GM10847 (cell line): ENCODE results near the gene SLC38A4.

ENCODE experiments used
- POLR2A ChIP-seq: IDR thresholded peaks from 2 replicates; pipeline ENCODE4 v1.6.1; 2011; ENCODE audit not compliant: insufficient read length; ENCODE audit errors: extremely low read depth

Gene SLC38A4

DNA sequence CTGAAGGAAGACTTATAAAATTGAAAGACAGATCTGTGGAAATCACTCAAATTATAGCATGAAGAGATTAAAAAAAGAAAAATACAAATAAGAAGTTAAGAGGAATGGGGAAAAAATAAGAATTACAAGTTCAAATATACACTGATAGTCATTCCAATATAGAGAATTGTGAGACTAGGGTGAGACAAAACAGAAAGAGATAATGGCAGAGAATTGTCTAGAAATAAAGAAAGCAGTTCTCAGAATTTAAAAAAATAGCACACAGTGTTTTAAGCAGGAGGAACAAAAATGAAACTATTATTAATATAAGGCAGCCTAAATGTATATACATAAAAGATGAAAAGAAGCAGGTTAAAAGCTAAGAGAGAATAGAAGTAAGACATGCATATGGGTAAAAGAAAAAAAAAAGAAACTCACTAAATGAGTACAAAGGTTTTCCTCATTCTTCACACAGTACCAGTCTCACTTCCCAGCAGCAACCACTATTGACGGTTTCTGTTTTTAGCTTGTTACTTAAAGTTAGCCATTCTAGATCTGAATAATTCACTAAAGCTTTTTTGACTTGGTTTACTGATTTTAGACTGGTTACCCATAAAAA is 31.1 kb downstream of the SLC38A4 start:
- no peak for TF ChIP-seq POLR2A

GRCh38 chr12:46792925-46793324 is 32.9 kb downstream of the SLC38A4 start:
- TF ChIP-seq POLR2A = no peak

GRCh38 chr12:46790066-46790465 is 35.7 kb downstream of the SLC38A4 start:
- no peak for TF ChIP-seq POLR2A

GRCh38 chr12:46788072-46788887 is 37.5 kb downstream of the SLC38A4 start:
- no peak for TF ChIP-seq POLR2A

DNA sequence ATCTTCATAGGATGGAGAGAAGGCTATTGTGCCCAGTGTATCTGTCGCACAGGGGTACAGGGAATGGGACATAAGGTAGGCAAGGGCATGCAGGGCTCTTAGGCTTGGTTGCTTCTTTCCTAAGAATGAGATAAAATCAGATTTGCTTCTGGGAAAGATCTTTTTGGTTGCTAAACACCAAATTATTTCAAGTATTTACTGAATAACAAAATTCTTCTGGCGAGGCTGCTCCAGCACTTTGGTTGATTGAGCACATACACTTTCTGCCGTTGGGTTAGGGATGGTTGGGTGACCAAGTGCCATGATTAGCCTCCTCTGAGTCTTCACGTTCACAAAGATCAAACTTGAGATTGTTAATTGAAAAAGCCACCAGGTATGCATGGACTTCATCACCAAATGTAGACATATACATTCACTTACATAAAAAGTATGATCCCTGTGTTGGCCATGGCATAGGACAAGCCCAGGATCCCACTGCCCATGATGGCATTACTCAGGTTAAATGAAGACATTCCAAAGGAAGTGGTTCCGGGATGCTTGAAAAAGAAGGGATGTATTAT is 38.2 kb downstream of the SLC38A4 start:
- no peak for TF ChIP-seq POLR2A

DNA sequence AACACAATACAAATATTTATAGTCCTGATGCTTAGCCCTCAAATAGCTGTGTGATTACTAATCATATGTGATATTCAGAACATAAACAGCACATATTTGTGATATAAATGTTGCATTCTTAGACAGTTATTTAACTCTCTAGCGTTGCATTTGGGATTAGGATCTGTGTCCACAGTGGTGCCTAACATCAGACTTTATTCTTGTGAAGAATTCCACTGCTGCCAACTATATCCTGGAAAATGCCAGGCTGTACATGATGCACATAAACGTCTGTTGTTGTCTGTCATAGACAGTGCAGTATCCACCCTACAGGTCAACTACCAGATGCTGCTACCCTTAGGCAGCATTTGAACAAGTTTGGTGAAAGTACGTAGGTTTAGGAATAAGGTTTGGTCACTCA is 39.0 kb downstream of the SLC38A4 start:
- TF ChIP-seq POLR2A = no peak

- TF ChIP-seq POLR2A = no peak
Measured at GRCh38 chr12:46785382-46785781, 40.4 kb downstream of the SLC38A4 start.

DNA sequence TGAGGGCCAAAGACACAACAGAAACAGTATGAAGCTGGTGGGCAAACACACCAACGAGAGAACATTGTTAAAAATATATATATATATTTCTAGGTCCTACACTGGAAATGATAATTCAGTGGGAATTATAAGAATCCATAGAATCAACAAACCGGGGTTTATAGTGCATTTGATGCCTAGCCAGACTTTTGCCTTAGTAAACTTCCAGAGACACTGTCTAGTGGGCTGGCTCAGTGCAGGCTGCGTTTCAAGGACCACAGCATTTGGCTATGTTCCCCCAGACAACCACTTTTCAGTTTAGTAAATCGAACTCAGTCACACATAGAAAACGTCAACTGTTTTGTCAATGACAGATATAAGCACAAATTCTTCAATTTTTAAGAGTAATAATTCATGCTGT is 41.9 kb downstream of the SLC38A4 start:
- no peak for TF ChIP-seq POLR2A

GRCh38 chr12:46779879-46780278 is 45.9 kb downstream of the SLC38A4 start:
- no peak for TF ChIP-seq POLR2A

- no peak for TF ChIP-seq POLR2A
Measured at GRCh38 chr12:46779063-46779462, 46.7 kb downstream of the SLC38A4 start.

DNA sequence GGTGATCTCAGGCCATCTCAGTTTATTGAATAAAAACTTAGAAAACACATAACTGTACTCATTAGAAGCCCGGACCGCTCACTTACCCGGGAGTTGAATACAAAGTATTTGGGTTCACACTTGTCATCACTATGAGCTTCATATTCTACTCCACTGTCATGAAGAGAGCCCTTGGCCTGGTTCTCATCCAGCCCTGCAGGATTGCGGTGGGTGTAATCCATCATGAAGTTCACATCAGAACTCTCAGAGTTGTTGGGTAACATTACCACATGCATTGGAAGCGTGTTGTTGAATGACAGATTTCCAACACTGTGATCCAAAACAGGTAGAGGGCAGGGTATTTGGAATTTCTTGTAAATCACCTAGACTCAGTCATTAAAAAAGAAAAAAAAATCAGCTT is 47.4 kb downstream of the SLC38A4 start:
- TF ChIP-seq POLR2A = no peak

- no peak for TF ChIP-seq POLR2A
Measured at GRCh38 chr12:46777587-46777986, 48.2 kb downstream of the SLC38A4 start.

- no peak for TF ChIP-seq POLR2A
Measured at GRCh38 chr12:46775796-46776195, 50.0 kb downstream of the SLC38A4 start.

GRCh38 chr12:46774322-46774633 is 51.5 kb downstream of the SLC38A4 start:
- no peak for TF ChIP-seq POLR2A

DNA sequence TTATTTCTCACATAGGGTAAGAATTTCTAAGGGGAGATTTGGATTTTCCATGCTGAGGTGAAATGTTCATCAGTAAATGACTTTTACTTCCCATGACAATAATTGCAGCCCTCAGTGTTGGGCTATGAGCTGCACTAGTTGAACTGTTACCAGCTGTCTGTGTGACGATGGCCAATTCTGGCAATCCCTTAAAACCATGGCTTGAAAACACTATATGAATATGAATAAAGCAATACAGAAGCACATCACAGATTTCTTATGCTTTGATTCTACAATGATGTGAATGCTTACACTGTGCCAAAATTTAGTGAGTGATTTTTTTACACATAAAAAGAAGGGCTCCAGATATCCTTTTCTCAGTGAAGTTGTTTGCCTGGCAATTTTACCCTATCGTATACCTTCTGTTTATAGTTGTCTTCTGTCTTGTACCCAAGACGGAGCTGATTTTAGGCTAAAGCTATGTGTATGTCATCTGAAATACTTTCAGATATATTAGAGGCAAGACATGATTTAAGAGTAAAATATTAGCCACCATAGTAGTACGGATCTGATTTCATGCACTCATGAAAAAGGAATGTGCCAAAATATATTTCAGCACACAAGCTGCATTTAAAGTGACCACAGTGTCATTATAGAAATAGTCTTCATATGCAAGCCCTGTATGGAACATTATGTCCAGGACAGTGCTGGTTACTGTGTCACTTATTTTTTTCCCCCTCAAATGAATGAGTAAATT is 52.0 kb downstream of the SLC38A4 start:
- TF ChIP-seq POLR2A = no peak

- no peak for TF ChIP-seq POLR2A
Measured at GRCh38 chr12:46771268-46771827, 54.4 kb downstream of the SLC38A4 start.

- TF ChIP-seq POLR2A = no peak
Measured at GRCh38 chr12:46770501-46771183, 55.2 kb downstream of the SLC38A4 start.
